ENCODE results near the gene THSD4. TPM values are rescaled to one million over a fixed set of nuclear protein-coding genes. Genes with fewer than 3 reads are reported as not detected.

Gene THSD4
- total RNA-seq, 1 experiment from 2014 or later, result 0.29 TPM

DNA sequence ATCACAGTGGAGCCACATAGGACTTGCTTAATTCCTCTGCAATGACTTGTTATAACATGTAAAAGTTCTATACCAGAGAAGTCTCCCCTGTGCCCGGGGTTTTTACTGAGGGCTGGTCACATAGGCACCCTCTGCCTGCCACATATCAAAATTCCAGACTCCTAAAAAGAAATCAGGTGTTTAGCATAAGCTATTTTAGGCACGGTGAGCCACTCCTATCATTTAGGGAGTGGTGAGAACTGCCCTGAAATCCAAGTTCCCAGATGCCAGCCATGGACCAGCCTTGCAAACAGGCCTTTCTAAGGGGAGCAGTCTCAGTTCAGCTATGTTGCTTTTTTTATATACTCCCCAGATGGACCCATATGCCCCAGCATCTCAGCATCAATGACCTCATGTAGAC lies 130.3 kb downstream of the THSD4 start:
- H3K4me1 ChIP-seq, result peaks cover 21% of the 10 kb centered on the region
- no TSS peak for BruUV-seq (replicated peaks)
- intact Hi-C loops (cut with micrococcal nuclease; ENCODE audit: unreplicated experiment), result no loop called here
- H3K36me3 Mint-ChIP-seq (ENCODE audit: insufficient read depth, unreplicated experiment), result peaks cover 6% of the 10 kb centered on the region
- no peak overlapping the region for H3K27ac Mint-ChIP-seq (ENCODE audit: unreplicated experiment)
- peaks cover 8% of the 10 kb centered on the region for H3K4me1 Mint-ChIP-seq (ENCODE audit: low read depth, unreplicated experiment)
- no peak overlapping the region for H3K4me3 Mint-ChIP-seq (ENCODE audit: unreplicated experiment)
- TF ChIP-seq, protein P1, sequence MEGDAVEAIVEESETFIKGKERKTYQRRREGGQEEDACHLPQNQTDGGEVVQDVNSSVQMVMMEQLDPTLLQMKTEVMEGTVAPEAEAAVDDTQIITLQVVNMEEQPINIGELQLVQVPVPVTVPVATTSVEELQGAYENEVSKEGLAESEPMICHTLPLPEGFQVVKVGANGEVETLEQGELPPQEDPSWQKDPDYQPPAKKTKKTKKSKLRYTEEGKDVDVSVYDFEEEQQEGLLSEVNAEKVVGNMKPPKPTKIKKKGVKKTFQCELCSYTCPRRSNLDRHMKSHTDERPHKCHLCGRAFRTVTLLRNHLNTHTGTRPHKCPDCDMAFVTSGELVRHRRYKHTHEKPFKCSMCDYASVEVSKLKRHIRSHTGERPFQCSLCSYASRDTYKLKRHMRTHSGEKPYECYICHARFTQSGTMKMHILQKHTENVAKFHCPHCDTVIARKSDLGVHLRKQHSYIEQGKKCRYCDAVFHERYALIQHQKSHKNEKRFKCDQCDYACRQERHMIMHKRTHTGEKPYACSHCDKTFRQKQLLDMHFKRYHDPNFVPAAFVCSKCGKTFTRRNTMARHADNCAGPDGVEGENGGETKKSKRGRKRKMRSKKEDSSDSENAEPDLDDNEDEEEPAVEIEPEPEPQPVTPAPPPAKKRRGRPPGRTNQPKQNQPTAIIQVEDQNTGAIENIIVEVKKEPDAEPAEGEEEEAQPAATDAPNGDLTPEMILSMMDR (IDR thresholded peaks at IDR 0.05; ENCODE audit: insufficient read depth in 1 of 2, low read depth in 1 of 2, low read length in 1 of 2, severe bottlenecking in 1 of 2, unreplicated experiment in 1 of 2), result no peak
- no peaks in the 10 kb centered on the region for H3K9me3 Mint-ChIP-seq (ENCODE audit: unreplicated experiment)
- no peaks in the 10 kb centered on the region for H3K27me3 ChIP-seq (replicated peaks; ENCODE audit: control insufficient read depth, insufficient read depth, low read length)
- CTCF ChIA-PET, result no interaction called here
- no peaks in the 10 kb centered on the region for H3K9me3 ChIP-seq
- POLR2A ChIA-PET, result no interaction called here
- H3K27me3 Mint-ChIP-seq (ENCODE audit: insufficient read depth, unreplicated experiment), result no peaks in the 10 kb centered on the region
- no peak for DNase-seq
- H3K36me3 ChIP-seq (ENCODE audit: control insufficient read depth, insufficient read depth, low read length), result no peaks in the 10 kb centered on the region
- no peak overlapping the region for H3K4me3 ChIP-seq (ENCODE audit: low read depth, low read length)

DNA sequence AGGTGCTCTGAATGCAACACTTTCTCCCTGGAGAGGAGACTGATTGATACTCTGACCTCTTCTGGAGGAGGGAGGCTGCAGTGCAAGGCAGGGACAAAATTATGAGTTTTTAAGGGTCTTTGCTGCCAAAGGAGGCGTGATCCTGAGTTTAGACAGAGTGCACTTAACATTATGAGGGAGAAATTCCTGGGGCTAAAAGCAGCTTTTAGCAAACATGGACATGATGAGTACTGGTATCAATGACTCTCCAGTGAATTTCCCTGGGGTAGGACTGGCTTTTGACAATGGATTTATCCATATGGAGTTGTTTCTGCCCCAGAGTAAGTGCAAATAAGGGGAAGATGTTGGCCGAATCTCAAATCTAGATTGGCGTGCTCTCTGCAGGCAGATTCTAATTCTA lies 133.1 kb downstream of the THSD4 start:
- Mint-ChIP-seq H3K4me1 (ENCODE audit: low read depth, unreplicated experiment) (peaks cover 27% of the 10 kb centered on the region), H3K4me3 (ENCODE audit: unreplicated experiment) (no peak overlapping the region), H3K27ac (ENCODE audit: unreplicated experiment) (no peak overlapping the region), H3K36me3 (ENCODE audit: insufficient read depth, unreplicated experiment) (peaks cover 7% of the 10 kb centered on the region), H3K9me3 (ENCODE audit: unreplicated experiment) (no peaks in the 10 kb centered on the region), H3K27me3 (ENCODE audit: insufficient read depth, unreplicated experiment) (no peaks in the 10 kb centered on the region)
- Histone ChIP-seq H3K27me3 (replicated peaks; ENCODE audit: control insufficient read depth, insufficient read depth, low read length) (no peaks in the 10 kb centered on the region), H3K4me1 (peaks cover 40% of the 10 kb centered on the region), H3K4me3 (ENCODE audit: low read depth, low read length) (no peak overlapping the region), H3K9me3 (no peaks in the 10 kb centered on the region), H3K36me3 (ENCODE audit: control insufficient read depth, insufficient read depth, low read length) (no peaks in the 10 kb centered on the region)
- BruUV-seq (replicated peaks), result no TSS peak
- intact Hi-C loops (cut with micrococcal nuclease; ENCODE audit: unreplicated experiment), result no loop called here
- DNase-seq, result no peak
- ChIA-PET CTCF (no interaction called here), POLR2A (no interaction called here)
- TF ChIP-seq, protein P1 (IDR thresholded peaks at IDR 0.05; ENCODE audit: insufficient read depth in 1 of 2, low read depth in 1 of 2, low read length in 1 of 2, severe bottlenecking in 1 of 2, unreplicated experiment in 1 of 2), result no peak

DNA sequence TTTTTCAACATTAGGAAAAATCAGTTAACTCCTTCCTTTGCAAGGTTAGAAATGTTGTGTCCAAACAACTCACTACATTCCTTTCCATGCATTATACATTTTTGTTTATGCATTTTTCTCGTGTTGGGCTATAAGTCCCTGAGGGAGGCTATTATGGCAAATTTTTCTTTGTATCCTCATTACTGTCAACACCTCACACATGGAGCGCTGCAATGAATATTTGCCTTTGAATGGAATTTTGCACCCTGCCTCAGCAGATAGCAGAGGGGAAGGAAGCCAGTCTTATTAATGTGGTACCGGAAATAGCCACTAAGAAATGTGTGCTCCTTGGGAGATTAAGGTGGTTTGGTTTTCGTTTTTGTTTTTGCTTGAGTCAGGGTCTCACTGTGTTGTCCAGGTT lies 134.7 kb downstream of the THSD4 start:
- no peaks in the 10 kb centered on the region for H3K27me3 Mint-ChIP-seq (ENCODE audit: insufficient read depth, unreplicated experiment)
- no peak overlapping the region for H3K4me3 Mint-ChIP-seq (ENCODE audit: unreplicated experiment)
- no TSS peak for BruUV-seq (replicated peaks)
- ChIA-PET POLR2A (no interaction called here), CTCF (no interaction called here)
- H3K4me1 Mint-ChIP-seq (ENCODE audit: low read depth, unreplicated experiment), result peaks cover 27% of the 10 kb centered on the region
- Histone ChIP-seq H3K27me3 (replicated peaks; ENCODE audit: control insufficient read depth, insufficient read depth, low read length) (no peaks in the 10 kb centered on the region), H3K4me3 (ENCODE audit: low read depth, low read length) (no peak overlapping the region), H3K4me1 (peaks cover 40% of the 10 kb centered on the region), H3K36me3 (ENCODE audit: control insufficient read depth, insufficient read depth, low read length) (no peaks in the 10 kb centered on the region), H3K9me3 (no peaks in the 10 kb centered on the region)
- TF ChIP-seq, protein P1 (IDR thresholded peaks at IDR 0.05; ENCODE audit: insufficient read depth in 1 of 2, low read depth in 1 of 2, low read length in 1 of 2, severe bottlenecking in 1 of 2, unreplicated experiment in 1 of 2), result no peak
- no peak for DNase-seq
- H3K27ac Mint-ChIP-seq (ENCODE audit: unreplicated experiment), result no peak overlapping the region
- peaks cover 7% of the 10 kb centered on the region for H3K36me3 Mint-ChIP-seq (ENCODE audit: insufficient read depth, unreplicated experiment)
- H3K9me3 Mint-ChIP-seq (ENCODE audit: unreplicated experiment), result no peaks in the 10 kb centered on the region
- intact Hi-C loops (cut with micrococcal nuclease; ENCODE audit: unreplicated experiment), result no loop called here
